ENCODE measurements around the gene TMEM128. TPM values are rescaled to one million over a fixed set of nuclear protein-coding genes. Genes with fewer than 3 reads are reported as not detected.
A peak's percentile ranks its signal among the peaks of the same experiment; 100 is the strongest.

TMEM128 gene
- total RNA-seq (10 to 100 TPM; 18.5 to 21.9 TPM), polyA plus RNA-seq (ENCODE audit: insufficient read length in 6 of 6) (10 to 100 TPM; 37.0 to 43.3 (median 41.8) TPM)
- long read RNA-seq, donor 1, transcript TMEM128-202 (5 exons, 1,221 nt), result major isoform, 19 of 46 reads
- long read RNA-seq, donor 1, partial matches to known transcripts, result 25 of 46 reads
- long read RNA-seq, donor 1, other reads (novel, unspliced or antisense), result 0 of 46 reads
- long read RNA-seq, donor 2, transcript TMEM128-202 (5 exons, 1,221 nt), result major isoform, 22 of 23 reads
- long read RNA-seq, donor 2, partial matches to known transcripts, result 0 of 23 reads
- long read RNA-seq, donor 2, other reads (novel, unspliced or antisense), result 0 of 23 reads
- long read RNA-seq, donor 3, transcript TMEM128-202 (5 exons, 1,221 nt), result major isoform, 16 of 19 reads
- long read RNA-seq, donor 3, partial matches to known transcripts, result 0 of 19 reads
- long read RNA-seq, donor 3, other reads (novel, unspliced or antisense), result 0 of 19 reads
- long read RNA-seq, donor 4, transcript TMEM128-202 (5 exons, 1,221 nt), result major isoform, 5 of 9 reads
- long read RNA-seq, donor 4, partial matches to known transcripts, result 2 of 9 reads
- long read RNA-seq, donor 4, other reads (novel, unspliced or antisense), result 2 of 9 reads
- long read RNA-seq, donor 5, transcript TMEM128-202 (5 exons, 1,221 nt), result major isoform, 19 of 31 reads
- long read RNA-seq, donor 5, partial matches to known transcripts, result 12 of 31 reads
- long read RNA-seq, donor 5, other reads (novel, unspliced or antisense), result 0 of 31 reads
- long read RNA-seq, donor 6, transcript TMEM128-202 (5 exons, 1,221 nt), result major isoform, 24 of 46 reads
- long read RNA-seq, donor 6, partial matches to known transcripts, result 13 of 46 reads
- long read RNA-seq, donor 6, other reads (novel, unspliced or antisense), result 5 of 46 reads
- long read RNA-seq, donor 7, transcript TMEM128-202 (5 exons, 1,221 nt), result major isoform, 9 of 29 reads
- long read RNA-seq, donor 7, partial matches to known transcripts, result 18 of 29 reads
- long read RNA-seq, donor 7, other reads (novel, unspliced or antisense), result 0 of 29 reads
- long read RNA-seq, donor 8, partial matches to known transcripts, result 0 of 4 reads
- long read RNA-seq, donor 8, other reads (novel, unspliced or antisense), result 0 of 4 reads
- long read RNA-seq, donor 9, result 0 reads
- long read RNA-seq, donor 10, partial matches to known transcripts, result 1 of 5 reads
- long read RNA-seq, donor 10, other reads (novel, unspliced or antisense), result 2 of 5 reads
- long read RNA-seq, donor 11, transcript TMEM128-202 (5 exons, 1,221 nt), result major isoform, 19 of 24 reads
- long read RNA-seq, donor 11, partial matches to known transcripts, result 5 of 24 reads
- long read RNA-seq, donor 11, other reads (novel, unspliced or antisense), result 0 of 24 reads
- long read RNA-seq, donor 12, transcript TMEM128-202 (5 exons, 1,221 nt), result major isoform, 9 of 31 reads
- long read RNA-seq, donor 12, partial matches to known transcripts, result 22 of 31 reads
- long read RNA-seq, donor 12, other reads (novel, unspliced or antisense), result 0 of 31 reads

DNA sequence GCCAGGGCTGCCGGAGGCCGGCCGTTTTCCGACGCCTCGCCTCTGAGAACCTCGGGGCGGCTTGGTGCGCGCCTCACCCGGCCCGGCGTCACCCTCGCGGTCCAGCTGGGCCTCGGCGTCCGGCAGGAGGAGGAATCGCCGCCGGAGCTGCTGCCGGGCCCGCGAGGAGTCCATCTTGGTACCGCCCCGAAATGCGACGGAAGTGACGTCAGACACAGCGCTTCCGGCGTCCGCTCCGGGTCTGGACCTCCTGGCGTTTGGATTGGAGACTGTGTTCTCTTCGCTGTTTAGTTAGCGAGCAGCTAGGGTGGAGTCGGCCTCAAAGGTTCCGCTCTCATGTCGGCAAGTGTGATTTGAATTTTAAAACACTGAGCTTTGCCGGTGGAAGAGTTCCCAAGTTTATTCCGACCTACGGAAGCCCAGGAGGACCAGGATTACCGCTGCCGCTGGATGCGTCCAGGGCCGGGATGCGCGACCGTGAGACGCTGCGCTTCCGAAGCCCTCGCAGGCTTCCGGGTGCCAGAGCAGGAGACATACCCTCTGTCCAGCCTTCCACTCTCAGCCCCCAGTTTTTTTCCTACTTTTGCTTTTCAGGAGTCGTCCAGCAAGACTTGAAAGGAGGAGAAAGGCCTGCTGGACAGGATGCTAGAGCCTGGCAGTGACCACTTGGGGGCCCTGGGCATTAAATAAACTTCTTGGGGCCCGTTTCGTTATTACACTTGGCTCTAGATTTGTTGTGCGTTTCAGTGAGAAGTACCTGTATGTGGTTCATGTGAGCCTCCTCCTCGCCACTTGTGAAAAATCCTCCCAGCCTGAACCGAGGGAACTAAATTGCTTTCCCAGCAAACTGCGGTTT is at the start of gene TMEM128:
TMEM128 (minus strand) TSS at position 195 of the 856 bp plus-strand sequence; CDS start at position 174, 21 bp downstream.
- ATAC-seq (peak; percentile 97), DNase-seq (peak; percentile 92 to 97 (median 96))
- H3K27ac ChIP-seq, result peak within 1 kb of the TSS; percentile 98
- H3K9me3 ChIP-seq, result no peaks in the 10 kb centered on the region
- peak within 1 kb of the TSS; percentile 75 to 87 for H3K4me3 ChIP-seq
- no peaks in the 10 kb centered on the region for H3K27me3 ChIP-seq
- H3K4me1 ChIP-seq, result peaks cover 6 to 32% of the 10 kb centered on the region in 2 donors
- TF ChIP-seq, protein P1, sequence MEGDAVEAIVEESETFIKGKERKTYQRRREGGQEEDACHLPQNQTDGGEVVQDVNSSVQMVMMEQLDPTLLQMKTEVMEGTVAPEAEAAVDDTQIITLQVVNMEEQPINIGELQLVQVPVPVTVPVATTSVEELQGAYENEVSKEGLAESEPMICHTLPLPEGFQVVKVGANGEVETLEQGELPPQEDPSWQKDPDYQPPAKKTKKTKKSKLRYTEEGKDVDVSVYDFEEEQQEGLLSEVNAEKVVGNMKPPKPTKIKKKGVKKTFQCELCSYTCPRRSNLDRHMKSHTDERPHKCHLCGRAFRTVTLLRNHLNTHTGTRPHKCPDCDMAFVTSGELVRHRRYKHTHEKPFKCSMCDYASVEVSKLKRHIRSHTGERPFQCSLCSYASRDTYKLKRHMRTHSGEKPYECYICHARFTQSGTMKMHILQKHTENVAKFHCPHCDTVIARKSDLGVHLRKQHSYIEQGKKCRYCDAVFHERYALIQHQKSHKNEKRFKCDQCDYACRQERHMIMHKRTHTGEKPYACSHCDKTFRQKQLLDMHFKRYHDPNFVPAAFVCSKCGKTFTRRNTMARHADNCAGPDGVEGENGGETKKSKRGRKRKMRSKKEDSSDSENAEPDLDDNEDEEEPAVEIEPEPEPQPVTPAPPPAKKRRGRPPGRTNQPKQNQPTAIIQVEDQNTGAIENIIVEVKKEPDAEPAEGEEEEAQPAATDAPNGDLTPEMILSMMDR (IDR thresholded peaks at IDR 0.05), result no peak
- intact Hi-C loops (cut with DNase I), result no loop called here
- peaks cover 0 to 19% of the 10 kb centered on the region in 2 donors for H3K36me3 ChIP-seq

GRCh38 chr4:4296283-4296846 is 48.3 kb upstream of the TMEM128 start:
- intact Hi-C loops (cut with DNase I), result no loop called here
- TF ChIP-seq, protein P1 (IDR thresholded peaks at IDR 0.05), result no peak
- H3K27me3 ChIP-seq, result no peaks in the 10 kb centered on the region
- no peak for ATAC-seq
- no peak for DNase-seq
- no peak overlapping the region for H3K4me3 ChIP-seq
- no peaks in the 10 kb centered on the region for H3K9me3 ChIP-seq
- H3K27ac ChIP-seq, result no peak overlapping the region
- H3K36me3 ChIP-seq, result peaks cover 0 to 13% of the 10 kb centered on the region in 2 donors
- peaks cover 0 to 5% of the 10 kb centered on the region in 2 donors for H3K4me1 ChIP-seq

DNA sequence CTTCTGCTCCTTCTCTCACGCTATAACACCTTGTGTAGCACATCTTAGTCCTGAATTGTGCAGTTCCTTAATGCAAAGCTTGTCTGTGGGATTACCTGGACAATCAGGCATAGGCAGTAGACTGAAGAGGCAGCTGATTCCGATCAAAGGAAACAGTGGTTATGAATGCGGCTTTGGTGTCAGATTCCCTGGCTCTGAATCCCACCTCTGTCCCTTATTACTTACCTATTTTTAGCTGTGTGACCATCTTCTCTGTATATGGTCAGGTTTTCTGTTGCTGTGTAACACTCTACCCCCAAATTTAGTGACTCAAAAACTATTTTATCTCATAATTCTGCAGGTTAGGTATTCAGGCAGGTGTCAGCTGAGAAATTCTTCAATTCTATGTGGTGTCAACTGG is 45.3 kb upstream of the TMEM128 start:
- Histone ChIP-seq H3K27ac (no peak overlapping the region), H3K9me3 (no peaks in the 10 kb centered on the region), H3K36me3 (no peaks in the 10 kb centered on the region), H3K4me3 (no peak overlapping the region), H3K4me1 (peaks cover 12 to 27% of the 10 kb centered on the region in 2 donors), H3K27me3 (no peaks in the 10 kb centered on the region)
- intact Hi-C loops (cut with DNase I), result no loop called here
- ATAC-seq, result no peak
- TF ChIP-seq, protein P1 (IDR thresholded peaks at IDR 0.05), result no peak
- DNase-seq, result no peak

Data from left lung (tissue), 14 donors.